ENCODE results near the gene SV2C.

The SV2C gene

DNA sequence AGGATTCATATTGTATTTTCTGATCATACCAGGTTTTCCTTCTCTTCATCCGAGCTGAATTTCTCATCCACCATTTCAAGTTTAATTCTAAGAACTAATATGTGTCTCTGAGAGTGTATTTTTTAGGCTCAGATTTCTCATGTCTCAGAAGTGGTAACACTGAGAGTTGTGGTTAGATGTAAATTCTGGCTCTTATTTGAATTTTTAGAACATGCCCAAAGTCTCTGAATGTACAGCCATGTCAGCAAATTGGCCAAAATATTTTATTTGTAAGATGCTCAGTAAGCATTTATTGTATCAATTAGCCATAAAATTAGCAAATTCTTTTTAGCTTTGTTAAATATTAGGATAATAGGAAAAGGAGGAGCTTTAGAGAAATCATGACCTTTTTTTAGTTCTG lies 16.6 kb downstream of the SV2C start:
- DNase-seq, result no peak

DNA sequence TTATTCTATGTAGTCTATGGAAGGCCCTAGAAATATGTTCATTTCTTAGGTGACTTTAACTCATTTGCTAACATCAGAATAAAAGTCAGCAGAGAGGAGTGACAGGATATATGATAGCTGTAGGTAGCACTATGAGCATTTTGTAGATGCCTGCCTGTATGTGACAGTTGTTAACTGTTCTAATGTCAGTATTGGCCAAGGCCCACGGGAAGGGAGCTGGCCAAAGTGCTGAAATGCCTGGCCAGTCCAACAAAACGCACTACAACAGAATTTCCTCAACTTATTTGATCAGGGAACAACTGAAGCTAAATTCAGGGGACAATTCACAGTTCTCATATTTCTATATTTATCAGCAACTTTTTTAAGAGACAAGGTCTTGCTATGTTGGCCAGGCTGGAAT lies 20.8 kb downstream of the SV2C start:
- DNase-seq, result no peak

DNA sequence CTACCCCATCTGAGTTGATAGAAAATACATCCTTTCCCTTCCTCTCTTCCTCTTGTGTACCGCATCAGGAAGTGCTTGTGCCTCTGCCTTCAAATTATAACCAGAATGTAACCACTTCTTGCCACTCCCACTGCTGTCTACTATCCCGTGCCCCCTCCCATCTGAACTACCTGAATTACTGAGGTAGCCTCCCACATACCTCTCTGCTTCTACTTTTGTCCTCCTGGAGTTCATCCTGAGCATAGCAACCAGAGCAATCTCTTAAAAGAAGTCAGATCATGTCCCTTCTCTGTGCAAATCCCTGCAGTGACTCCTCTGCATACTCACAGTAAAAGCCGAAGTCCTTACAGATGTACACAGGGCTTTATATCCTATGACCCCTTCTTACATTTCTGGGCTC lies 23.0 kb downstream of the SV2C start:
- no peak for DNase-seq

DNA sequence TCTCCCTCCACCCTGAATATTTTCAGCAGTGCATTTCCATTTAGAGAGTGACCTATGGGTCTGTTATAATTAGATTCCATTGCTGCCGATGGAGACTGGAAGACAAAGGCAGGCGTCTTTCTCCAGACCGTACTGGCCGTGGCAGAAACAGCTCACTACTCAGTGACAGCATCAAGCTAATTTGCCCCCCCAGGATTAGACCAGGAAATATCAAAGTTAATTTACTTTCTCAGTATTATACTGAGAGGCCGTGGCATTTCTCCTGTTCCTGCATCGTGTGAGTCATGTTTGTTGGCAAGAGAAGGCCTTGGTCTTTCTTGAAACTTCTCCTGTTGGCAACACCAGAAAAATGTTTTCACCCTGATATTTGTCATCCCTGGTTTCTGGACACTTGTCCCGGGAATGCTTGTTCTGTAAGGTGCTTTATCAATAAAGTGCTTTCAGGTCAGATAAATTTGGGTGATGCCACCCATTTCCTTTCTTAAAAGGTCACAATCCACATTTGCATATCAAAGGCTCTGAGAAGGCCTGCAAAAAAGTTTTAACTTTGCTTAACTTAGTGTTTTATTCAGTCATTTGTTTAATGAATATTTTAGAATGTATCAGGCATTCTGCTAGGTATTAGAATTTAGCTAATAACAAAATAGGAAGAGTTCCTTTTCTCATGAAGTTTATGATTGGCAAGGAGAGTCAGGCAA lies 28.4 kb downstream of the SV2C start:
- DNase-seq, result no peak

DNA sequence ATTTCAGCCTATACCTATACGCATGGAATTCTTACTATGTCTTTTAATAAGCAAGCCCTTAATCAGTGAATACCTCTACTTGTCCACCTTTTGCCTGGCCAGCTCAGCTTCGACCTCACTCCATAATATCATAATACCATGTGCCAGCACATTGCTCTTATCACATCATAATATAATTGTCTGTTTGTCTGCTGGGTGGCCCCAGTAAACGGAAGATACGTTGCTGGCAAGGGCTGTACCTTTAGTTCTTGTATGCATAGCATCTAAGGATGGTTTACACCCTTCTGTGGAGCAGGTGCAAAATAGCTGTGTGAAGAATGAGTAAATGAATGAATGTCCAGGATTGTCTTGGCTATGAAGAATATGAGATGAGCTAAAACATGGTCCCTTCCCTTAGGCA lies 29.9 kb downstream of the SV2C start:
- DNase-seq, result no peak

DNA sequence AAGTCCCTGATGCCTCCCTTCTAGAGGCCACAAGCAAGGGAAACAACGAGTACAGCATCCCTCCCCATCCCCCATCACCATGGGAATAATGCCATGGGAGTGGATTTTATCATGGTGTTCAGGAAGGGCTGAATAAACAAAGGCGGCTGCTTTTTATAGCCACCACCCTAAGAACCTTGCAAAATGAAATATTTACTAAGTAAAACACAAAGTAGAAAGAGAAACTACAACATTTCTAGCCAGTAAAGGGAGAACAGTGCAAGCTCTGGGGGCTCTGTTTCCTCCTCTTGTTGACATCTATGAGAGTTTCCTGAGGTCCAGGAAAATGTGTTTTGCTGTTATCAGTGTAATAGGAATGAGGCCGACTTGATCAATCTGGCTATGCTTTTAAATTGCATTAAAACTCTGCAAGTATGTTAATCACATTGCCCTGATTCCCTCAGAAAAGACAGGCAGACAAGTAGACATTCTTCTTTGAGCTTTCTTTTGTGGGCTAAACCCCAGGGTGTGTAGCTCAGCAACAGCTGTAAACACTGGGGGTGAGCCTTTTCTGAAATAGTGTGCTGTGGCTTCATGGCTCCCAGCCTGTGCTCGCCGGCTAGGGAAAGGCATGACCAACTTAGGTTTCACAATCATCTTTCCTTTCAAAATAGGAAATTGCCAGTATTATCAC lies 31.1 kb downstream of the SV2C start:
- DNase-seq, result no peak

DNA sequence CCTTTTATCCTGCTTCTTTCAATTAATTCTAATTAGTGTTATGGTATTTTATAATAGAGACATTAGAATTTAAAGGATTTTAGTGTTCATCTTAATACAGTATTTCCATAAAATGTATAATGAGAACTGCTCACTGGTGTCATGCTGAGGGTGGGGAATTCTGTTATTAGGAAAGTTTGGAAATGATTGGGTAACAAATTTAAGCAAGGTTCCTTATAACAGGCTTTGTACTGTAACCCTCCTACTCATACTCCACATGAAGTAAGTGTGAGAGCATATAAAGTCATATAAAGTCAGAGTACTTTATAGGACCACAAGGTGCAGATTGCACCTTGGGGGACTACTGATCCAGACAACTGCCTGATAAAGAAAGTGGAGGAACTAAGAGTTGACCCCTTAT lies 42.2 kb downstream of the SV2C start:
- DNase-seq, result no peak

DNA sequence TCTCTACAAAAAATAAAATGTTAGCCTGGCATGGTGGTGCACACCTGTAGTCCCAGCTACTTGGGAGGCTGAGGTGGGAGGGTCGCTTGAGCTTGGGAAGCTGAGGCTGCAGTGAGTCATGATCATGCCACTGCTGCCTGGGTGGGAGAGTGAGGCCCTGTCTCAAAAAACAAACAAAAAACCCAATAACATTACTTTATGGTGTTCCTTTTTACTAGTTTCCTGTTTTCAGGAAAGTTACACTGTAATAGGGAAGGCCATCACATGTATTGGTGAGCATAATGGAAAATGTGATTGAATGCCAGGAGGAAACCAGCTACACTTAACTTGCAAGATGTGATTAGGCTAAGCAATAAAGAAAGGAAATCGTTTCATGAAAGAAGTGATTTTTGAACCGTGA lies 42.7 kb downstream of the SV2C start:
- no peak for DNase-seq

DNA sequence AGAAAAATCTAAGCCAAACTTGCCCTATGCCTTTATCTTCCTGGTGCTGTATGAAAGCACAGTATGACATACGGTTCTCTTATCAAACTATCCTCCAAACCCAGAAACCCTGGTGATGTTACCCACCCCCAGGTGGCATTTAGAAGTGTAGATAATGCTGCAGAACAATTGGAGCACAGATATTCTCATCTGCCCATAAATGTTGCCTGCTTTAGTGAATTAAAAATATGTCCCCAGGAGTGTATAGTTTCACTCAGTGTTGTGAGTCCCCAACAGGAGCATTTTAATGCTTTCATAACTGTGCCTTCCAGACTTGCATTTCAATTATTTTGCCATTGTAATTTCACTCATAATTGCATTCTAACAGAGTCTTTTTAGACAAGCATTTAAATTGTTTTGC lies 50.8 kb downstream of the SV2C start:
- DNase-seq, result no peak

DNA sequence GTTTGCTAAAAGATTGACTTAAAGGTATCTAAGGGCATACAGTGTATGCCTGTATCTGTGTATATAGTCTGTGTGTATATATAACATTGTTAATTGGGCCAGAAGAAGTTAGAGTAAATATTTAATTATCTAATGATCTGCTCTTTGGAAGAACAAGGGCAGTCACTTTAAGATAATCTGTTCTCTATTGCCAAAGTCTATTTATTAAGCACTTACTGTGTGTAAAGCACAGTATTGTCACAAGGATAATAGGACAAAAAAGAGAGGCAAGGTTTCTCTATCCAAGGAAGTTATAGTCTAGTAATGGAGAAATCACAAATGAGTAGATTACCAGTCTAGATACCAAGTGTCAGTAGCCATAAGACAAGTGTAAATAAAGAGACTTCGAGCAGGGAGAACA lies 51.5 kb downstream of the SV2C start:
- no peak for DNase-seq

DNA sequence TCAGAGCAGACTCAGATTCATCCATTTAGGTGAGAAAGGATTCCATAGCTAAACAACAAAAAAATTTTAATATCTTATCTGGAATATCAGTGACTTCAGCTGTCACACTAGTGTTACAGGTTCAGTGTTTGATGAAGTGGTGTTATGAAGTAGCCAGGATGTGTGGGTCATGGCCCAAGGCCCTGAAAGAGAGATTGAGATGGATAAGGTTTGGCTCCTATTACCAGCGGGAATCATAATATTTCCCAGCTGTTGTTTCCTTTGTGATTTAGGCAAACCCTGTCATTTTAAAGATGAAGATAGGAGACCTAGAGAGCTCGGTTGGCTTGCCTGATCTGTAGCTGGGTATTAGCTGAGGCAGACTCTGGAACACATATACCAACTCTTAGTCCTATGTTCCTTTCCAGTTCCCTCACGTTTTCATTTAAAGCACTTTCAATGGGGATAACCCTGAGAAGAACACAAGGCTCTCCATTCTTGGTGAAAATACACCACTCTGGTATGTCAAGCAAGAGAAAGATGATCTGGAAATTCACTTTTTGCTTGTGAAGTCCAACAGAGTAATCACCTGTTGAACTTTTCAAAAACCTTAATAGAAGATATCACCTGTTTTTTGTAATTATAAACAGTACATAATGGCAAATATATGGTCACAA lies 54.8 kb downstream of the SV2C start:
- DNase-seq, result no peak

DNA sequence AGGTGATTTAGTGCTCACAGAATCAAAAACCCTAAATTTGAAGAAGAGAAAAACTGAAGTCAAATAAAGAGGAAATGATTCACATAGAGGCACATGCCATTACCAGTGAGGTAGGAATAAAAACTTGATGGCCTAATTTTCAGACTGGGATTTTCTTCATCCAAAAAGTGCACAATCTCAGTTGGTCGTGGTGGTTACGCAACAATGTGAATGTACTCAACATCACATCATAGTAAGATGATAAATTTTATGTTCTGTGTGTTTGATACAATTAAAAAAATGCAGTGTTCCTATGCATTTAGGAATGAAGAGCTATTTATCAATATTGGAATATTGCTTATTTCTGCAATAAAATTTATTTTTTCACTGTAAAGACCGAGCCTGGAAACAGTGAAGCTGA lies 60.7 kb downstream of the SV2C start:
- no peak for DNase-seq

DNA sequence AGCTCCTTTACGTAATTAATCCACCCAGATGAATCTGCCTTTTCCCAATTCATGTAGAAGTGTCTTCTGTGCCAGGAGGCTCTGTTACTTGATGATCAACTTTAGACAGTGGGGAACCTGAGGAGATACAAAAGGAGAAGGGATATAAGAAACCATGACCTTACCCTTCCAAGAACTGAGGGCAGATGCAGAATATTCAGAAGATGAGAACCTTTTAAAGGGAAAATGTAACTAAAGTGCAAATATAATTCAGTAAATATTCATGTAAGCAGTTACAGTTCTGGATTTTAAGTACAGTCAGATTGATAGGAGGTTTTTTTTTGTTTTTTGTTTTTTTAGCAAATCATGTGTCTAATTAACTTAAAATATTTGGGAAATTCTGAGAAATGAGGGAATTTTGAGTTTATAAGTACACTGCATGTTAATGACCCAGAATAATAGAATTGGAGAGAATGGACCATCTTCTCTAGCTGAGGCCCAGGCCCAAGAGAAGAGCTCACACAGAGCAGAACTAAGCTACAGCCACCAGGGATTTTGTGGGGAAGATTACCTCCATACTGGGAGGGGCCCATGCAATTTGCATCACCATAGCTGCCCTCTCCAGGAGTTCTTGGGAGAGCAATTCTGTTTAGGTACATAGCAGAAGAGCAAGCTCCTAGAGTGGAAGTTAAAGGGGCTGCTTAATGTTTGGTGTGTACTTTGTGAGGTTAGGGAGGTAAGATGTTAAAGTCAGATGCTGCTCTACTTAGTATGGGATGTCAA lies 61.5 kb downstream of the SV2C start:
- no peak for DNase-seq

DNA sequence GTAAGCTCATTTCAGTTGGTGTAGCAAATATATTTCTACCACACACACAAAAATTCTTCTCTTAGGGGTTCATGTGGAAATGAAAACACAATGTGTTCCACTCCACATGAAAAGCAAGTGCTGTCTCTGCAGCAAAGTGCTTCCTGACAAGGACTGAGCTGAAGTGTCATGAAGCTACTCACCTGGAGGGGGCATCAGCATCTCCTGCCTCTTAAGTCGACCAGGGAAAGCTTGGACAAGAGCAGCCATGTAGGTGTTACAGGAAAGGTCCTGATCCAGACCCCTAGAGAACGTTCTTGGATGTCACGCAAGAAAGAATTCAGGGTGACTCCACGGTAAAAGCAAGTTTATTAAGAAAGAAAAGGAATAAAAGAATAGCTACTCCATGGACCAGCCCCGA lies 62.8 kb downstream of the SV2C start:
- DNase-seq, result no peak

DNA sequence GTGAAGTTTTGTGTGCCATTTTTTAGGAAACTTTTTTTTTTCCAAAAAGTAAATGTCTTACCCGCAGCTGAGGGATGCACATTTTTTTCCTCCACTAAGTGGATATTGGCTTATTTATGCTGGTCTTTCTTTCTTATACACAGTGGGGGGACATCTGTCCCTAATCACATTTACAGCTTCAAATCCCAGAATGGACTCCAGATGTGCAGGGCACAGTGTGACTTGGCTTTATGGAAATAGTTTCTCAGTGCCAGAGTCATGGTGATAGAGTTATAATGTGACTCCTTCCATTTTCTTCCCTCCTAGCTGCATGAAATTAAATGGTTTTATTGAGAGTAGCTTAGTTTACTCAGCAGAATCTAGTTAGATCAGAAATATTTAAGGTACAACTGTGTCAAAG lies 66.5 kb downstream of the SV2C start:
- no peak for DNase-seq

DNA sequence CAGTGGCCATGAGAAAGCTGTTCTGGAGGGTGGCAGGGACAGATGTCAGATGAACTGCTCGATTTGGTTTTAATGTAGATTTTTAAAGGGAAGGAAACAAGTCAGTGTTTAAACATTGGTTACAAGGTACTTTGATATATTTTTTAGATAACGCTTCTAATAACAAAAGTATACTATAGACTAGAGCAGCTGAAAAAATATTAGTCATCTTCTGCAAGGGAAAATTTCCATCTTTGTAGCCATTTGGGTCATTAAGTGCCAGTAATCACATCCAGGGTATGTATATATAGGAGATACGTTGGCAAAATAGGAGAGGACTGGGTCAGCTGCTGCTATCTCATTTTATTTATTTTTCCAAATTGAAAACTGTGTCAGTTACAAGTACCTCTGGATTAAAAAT lies 69.0 kb downstream of the SV2C start:
- DNase-seq, result no peak

DNA sequence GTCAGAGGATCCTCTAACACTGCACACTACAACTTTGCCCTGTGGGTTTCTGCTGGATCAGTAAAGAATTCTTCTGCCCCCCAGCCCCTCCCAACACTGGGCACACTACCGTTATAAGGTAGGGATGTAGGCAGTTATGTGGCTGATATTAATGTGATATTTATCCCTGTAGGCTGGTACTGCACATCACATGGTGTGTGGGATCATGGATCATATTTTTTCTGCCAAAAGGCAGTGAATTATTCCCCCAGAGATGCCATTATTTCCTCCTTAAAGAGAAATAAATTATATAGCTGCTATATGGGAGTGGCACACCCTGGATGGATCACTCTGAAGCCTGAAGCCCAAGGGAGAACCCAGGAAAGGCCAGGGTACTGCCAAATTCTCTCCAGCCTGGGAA lies 69.5 kb downstream of the SV2C start:
- no peak for DNase-seq

DNA sequence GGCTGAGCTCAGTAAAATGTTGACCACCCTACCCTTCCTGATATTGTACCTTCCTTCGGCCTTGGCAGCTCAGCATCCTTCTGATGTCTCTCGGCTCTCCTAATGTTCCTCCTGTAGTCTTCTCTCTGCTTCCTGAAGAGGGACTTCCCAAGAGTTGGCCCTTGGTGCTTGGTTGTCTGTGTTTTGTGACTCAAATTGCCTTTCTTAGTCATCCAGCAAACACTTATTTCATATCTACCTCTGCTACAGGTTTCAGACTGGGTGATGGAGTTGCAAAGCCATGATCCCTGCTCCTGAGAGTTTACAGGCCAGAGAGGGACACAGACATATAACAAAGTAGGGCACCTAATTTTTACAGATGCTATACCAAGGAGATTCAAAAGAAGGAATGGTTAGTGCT lies 70.1 kb downstream of the SV2C start:
- DNase-seq, result no peak

DNA sequence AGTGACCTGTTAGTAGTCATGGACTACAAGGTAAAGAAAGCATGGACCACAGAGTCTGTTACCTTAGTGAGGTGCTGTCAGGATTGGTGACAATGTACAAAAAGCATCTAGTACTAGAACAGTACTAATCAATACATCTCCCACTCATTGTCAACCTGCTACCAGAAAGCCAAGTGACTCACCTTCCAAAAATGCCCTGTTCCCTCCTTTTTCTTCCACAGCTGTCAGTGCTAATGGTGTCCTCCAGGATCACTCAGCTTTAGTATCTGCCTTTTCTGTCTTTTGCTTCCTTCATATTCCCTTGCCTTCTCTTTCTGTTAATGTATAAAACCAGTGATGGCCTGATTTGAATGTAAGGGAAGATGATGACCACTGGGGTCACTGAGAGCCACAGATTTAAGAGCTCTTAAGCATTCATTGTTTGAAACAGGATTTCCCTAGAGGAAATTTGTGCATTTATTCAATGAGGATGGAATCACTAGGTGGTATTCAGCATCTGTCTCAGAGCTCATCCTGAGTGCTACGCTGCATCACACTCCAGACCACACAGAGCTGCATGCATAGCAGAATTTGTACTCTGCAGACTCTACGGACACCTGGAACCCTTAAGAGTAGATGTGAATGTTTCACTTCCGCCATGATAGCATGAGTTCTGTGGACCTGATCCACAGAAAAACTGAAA lies 71.0 kb downstream of the SV2C start:
- no peak for DNase-seq

DNA sequence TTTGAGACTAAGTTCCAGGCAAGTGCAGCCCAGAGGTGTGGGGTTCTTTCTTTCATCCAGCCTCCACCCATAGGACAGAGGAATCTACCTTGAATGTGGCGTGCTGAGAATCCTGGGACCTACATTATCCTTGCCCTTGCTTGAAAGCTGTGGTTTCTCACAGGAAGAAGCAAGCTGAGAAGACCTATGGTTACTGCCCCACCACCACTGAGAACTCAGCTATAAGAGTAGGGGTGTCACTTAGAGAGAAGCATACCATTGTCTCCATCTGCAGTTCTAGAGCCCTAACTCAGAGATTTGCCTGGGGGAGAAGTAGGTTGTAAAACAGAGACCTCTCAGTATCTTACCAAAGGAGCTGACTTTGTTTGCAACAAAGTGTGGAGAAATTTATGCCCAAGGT lies 72.4 kb downstream of the SV2C start:
- no peak for DNase-seq

DNA sequence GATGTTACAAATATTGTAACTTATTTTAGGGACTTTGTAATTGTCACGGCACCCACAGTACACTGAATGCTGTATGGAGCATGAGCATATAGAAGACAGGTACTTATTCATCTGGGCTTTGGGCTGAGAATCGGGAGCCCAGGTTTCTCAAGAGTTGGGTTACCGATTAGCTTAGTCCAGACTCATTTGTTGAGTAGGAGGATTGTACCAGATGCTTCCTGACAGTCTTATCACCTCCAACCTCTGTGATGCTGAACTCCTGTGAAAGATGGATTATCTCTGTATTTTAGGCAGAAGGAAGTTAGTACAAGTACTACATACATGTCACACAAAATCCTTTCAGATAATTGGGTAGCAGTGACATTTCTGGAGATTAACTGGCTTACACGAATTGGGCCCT lies 79.2 kb downstream of the SV2C start:
- DNase-seq, result no peak

DNA sequence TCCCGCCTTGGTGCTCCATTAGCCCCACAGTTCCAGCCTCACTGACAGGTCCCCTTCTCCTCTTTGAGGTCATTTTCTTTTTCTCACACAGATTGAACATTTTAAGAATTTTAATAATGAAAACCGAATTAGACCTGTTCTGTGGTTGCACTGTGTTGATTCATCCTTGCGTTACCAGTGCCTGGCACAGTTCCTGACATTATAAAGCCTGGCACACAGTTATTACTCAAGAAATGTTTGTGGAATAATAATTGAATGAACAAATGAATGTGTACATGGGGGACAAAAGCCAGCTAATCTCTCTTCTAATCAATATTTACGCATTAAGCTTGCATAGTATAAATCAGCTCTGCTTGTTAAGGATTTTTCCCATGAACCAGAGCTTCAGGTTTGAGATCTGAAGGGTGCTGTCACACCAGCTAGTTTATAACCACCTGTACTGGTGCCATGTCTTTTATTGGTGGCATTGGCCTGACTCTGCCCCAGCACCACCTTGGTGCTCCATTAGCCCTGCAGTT lies 80.0 kb downstream of the SV2C start:
- no peak for DNase-seq

DNA sequence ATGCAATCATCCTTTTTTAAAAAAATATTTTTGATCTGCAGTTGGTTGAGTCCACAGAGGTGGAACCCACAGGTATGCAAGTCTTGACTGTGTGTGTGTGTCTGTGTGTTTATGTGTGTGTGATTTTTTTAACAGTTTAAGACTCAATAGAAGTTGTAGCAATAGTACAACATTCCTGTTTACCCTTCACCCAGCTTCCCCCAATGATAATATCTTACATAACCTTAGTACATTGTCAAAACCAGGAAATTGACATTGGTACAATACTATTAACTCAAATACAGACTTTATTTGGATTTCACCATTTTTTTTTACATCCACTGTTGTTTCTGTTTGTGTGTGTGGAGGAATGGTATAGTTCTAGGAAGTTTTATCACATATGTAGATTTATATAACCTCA lies 81.8 kb downstream of the SV2C start:
- DNase-seq, result no peak

Data from GF-D8 (cell line).